HG03175 (cell line): Measurements from ENCODE around the gene DYTN.
"Not testable (repeated sequence)": the region's sequence is repeated elsewhere in the genome, so short reads cannot be mapped to it uniquely, and the experiment has no call there.

Source experiments
- ATAC-seq: cut with Tn5 transposase; IDR thresholded peaks from one replicate; pipeline ENCODE4 v1.9.1; 2021; ENCODE audit warnings: mild to moderate bottlenecking, moderate library complexity; ENCODE audit not compliant: unreplicated experiment

Gene DYTN, protein sequence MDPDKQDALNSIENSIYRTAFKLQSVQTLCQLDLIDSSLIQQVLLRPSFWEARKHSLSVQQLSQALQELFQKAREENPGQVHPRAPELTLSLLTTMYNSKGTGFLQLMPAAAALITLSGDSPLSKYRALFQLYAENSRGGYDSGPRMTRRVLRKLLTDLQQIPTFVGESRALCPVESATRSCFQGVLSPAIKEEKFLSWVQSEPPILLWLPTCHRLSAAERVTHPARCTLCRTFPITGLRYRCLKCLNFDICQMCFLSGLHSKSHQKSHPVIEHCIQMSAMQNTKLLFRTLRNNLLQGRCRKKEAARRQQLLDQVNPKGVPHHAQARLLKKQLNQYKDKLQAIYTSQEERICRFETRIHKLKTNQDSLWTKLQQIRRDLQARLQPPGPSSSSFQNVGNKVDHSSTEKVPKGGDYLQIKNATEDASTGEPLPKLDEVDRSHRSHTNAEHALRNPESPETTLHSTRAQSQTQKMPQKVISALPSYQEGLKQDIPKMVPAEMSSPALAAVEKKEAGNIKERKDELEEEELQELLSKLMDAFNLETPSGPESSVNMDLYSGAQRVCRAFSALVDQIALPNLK

GRCh38 chr2:206718296-206718695, at the start of gene DYTN:
Gene DYTN (minus strand): TSS chr2:206718396. CDS start chr2:206718279, 117 bp downstream.
- ATAC-seq, result no peak

GRCh38 chr2:206766057-206766930, 48.1 kb upstream of the DYTN start:
- no peak for ATAC-seq

GRCh38 chr2:206765242-206766056, 47.3 kb upstream of the DYTN start, which contains the start of the genes FASTKD2 and MDH1B:
Gene FASTKD2 (plus strand): TSS chr2:206765606. CDS start chr2:206766694, 1,088 bp downstream.
Gene MDH1B (minus strand): TSS chr2:206765328. CDS start chr2:206765271, 57 bp downstream.
- ATAC-seq, result peak; percentile 91

- peak; percentile 7 for ATAC-seq
Measured at GRCh38 chr2:206764673-206765241, 46.6 kb upstream of the DYTN start.

GRCh38 chr2:206756816-206757215, 38.6 kb upstream of the DYTN start:
- no peak for ATAC-seq

GRCh38 chr2:206740800-206741199, 22.6 kb upstream of the DYTN start:
- no peak for ATAC-seq

DNA sequence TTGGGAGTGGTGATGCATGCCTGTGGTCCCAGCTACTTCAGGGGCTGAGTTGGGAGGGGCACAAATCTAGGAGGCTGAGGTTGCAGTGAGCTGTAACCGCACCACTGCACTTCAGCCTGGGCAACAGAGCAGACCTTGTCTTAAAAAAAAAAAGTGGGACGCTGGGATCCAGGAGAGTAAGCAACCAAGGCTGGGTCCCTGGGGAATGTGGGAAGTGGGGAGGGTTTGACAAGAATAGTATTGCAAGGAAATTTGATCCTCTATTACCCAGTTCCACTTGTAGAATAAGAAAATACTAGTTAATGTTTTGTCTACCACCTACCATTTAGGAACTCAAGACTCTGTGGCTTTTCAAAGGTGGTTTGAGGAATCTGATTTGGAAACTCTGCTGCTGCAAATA, 21.1 kb upstream of the DYTN start:
- ATAC-seq, result no peak

GRCh38 chr2:206736935-206737334, 18.7 kb upstream of the DYTN start:
- ATAC-seq, result no peak

GRCh38 chr2:206733341-206733740, 15.1 kb upstream of the DYTN start:
- no peak for ATAC-seq

DNA sequence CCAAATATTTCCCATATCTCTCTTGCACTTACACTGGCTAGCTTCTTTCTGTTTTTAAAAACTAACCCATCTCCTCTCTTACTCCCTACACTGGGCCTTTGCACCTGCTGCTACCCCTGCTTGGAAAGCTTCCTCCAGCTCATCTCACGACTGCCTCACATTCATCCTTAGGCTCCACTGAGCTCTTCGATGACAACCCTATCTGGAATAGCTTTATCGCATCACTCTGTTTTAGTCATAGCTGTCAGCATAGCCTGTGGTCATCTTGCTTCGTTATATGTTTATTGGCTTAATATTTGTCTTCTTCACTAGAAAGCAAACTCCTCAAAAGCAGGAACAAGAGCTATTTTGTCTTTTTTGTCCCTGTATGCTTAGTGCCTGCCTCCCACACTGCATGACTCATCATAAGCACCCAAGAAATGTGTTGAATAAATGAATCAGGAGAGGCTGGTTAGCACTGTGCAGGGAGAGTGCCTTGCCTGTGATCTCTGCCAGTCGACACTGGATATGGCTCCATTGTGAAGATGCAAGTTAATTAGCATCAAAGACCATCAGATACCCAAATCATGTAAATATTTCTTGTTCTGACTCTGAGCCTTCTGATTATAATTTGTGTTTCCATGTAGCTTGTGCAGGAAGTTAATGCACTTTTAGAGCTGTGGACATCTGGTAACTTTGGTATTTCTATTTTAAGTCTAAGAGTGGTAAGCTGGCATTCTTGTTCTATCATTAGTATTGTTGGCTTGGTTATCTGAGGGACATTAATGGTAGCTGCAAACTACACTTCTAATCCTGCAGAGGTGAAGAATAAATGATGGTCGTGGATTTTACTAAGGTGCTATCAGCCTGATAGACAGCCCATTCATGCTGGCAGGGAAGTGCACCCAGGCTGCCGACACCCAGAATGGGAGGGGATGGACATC, 10.3 kb upstream of the DYTN start:
- ATAC-seq, result no peak

DNA sequence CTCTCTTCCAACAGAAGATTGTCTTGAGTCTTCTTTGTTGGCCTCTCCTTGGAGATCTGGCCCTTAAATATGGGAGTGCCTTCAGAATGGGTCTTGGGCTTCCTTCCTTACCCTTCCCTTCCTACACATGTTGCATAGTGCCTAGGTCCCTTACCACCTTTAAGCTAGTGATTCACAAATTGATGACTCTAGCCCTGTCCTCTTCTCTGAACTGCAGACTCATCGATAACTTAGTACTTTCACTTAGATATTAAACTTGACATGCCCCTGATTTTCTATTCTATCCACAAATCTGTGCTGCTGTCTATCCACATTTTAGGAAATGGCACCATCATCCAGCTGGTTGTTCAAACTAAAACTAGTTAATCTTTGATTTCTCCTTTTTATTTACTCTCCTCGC, 9.1 kb upstream of the DYTN start:
- ATAC-seq, result no peak

GRCh38 chr2:206723288-206723687, 5.1 kb upstream of the DYTN start:
- ATAC-seq, result no peak

- peak; percentile 76 for ATAC-seq
Measured at GRCh38 chr2:206721256-206721920, 3.2 kb upstream of the DYTN start.

GRCh38 chr2:206716623-206717022, 1.6 kb downstream of the DYTN start:
- ATAC-seq, result no peak

- ATAC-seq, result not testable (repeated sequence)
Measured at GRCh38 chr2:206715183-206715582, 3.0 kb downstream of the DYTN start.

DNA sequence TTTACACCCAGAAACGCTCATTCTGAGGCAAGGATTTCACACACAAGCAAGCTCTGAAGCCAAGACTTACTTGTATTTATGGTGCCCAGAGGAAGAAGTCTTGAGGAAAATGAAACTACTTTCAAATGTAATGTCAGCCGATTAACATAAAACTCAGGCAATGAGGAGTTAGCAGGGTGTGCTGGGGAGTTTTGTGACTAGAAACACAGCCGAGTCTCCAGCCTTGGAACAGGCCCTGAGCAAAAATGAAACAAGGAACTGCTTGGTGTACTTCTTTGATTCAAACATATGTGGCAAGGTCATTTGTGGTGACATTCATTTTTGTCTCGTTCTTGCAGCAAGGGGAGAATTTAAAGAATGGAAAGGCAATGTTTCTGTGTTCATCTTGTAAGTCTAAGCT, 4.5 kb downstream of the DYTN start:
- ATAC-seq, result peak; percentile 60

DNA sequence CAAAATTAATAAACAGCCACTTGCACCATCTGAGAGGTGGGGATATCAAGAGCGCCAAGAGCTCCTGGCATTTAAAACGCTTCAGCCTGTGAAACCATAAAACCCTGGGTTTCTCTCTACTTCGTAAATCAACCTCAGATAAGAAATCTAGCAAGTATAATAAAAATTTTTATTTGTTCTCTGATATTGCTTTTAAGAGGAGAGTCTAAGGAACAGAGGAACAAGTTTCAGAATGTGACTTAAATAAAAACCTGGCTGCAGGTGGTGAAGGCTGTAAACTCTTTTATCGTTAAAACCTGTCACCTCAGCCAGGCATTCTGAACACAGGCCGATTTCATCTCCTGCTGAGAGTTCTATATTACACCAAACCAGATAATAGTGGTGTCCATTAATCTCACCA, 9.9 kb downstream of the DYTN start:
- no peak for ATAC-seq

DNA sequence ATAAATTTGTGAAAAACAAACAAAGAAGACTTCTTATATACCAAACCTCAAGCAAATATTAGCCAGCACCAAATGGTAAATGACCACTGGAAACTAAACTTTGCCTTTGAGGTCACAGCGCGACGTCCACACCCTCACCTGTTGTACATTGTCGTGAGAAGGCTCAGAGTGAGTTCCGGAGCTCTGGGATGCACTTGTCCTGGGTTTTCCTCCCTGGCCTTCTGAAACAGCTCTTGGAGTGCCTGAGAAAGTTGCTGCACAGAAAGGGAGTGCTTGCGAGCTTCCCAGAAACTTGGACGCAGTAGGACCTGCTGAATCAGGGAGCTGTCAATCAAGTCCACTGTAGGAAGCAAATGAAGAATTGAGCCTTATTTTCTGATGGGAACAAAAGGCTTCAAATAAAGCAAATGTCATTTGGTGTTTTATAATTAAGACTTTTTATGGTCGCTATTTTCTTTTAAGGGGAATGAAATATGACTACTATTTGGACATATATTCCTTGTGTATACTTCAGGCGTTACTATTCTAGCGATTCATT, 11.0 kb downstream of the DYTN start:
- no peak for ATAC-seq
